IgD-negative memory B cell (primary cell): ENCODE data around the gene FAM13C. TPM values are rescaled to one million over a fixed set of nuclear protein-coding genes. Genes with fewer than 3 reads are reported as not detected.

Source experiments
- H3K27ac Mint-ChIP-seq, 3 donors: one replicate each; pipeline ENCODE4 v1.8.0; 2020 to 2022; ENCODE audit warnings: mild to moderate bottlenecking in 3 of 3, mixed read lengths in 3 of 3, moderate library complexity in 1 of 3
- H3K27me3 Mint-ChIP-seq: one replicate; pipeline ENCODE4 v1.8.0; 2021; ENCODE audit warnings: mixed read lengths
- H3K36me3 Mint-ChIP-seq: one replicate; pipeline ENCODE4 v1.8.0; 2020; ENCODE audit warnings: mild to moderate bottlenecking, mixed read lengths
- H3K4me1 Mint-ChIP-seq, 3 donors: one replicate each; pipeline ENCODE4 v1.8.0; 2020 to 2022; ENCODE audit warnings: mixed read lengths in 3 of 3, mild to moderate bottlenecking in 1 of 3
- H3K4me3 Mint-ChIP-seq, 4 donors: one replicate each; pipeline ENCODE4 v1.8.0; 2020 to 2022; ENCODE audit warnings: mild to moderate bottlenecking in 4 of 4, mixed read lengths in 4 of 4, moderate library complexity in 3 of 4
- H3K9me3 Mint-ChIP-seq, 3 donors: one replicate each; pipeline ENCODE4 v1.8.0; 2020 to 2021; ENCODE audit warnings: mixed read lengths in 3 of 3, mild to moderate bottlenecking in 1 of 3
- polyA plus RNA-seq: library from polyadenylated mRNA; unstranded; fragments of 300-500 nt; fragmentation: Illumina TruSeq; gene quantifications from one replicate; pipeline ENCODE4 v1.2.3, GENCODE V29; 2021

FAM13C gene
- polyA plus RNA-seq, 1 donor from 2014 or later = not detected

GRCh38 chr10:59284118-59284975, 78.0 kb downstream of the FAM13C start:
- H3K36me3 Mint-ChIP-seq = no peaks in the 10 kb centered on the region
- H3K27me3 Mint-ChIP-seq = peaks cover under 1% of the 10 kb centered on the region
- H3K27ac Mint-ChIP-seq = no peak overlapping the region
- H3K4me1 Mint-ChIP-seq = no peaks in the 10 kb centered on the region
- no peak overlapping the region for H3K4me3 Mint-ChIP-seq
- H3K9me3 Mint-ChIP-seq = no peaks in the 10 kb centered on the region

GRCh38 chr10:59283456-59284091, 78.8 kb downstream of the FAM13C start:
- no peaks in the 10 kb centered on the region for H3K4me1 Mint-ChIP-seq
- H3K9me3 Mint-ChIP-seq = no peaks in the 10 kb centered on the region
- H3K27ac Mint-ChIP-seq = no peak overlapping the region
- no peaks in the 10 kb centered on the region for H3K27me3 Mint-ChIP-seq
- no peak overlapping the region for H3K4me3 Mint-ChIP-seq
- no peaks in the 10 kb centered on the region for H3K36me3 Mint-ChIP-seq

GRCh38 chr10:59281861-59282260, 80.5 kb downstream of the FAM13C start:
- no peak overlapping the region for H3K27ac Mint-ChIP-seq
- H3K9me3 Mint-ChIP-seq = no peaks in the 10 kb centered on the region
- H3K4me3 Mint-ChIP-seq = no peak overlapping the region
- H3K4me1 Mint-ChIP-seq = no peaks in the 10 kb centered on the region
- H3K36me3 Mint-ChIP-seq = no peaks in the 10 kb centered on the region
- H3K27me3 Mint-ChIP-seq = no peaks in the 10 kb centered on the region

- Mint-ChIP-seq H3K27me3 (no peaks in the 10 kb centered on the region), H3K4me1 (no peaks in the 10 kb centered on the region), H3K9me3 (no peaks in the 10 kb centered on the region), H3K4me3 (no peak overlapping the region), H3K27ac (no peak overlapping the region), H3K36me3 (no peaks in the 10 kb centered on the region)
These were observed 82.3 kb downstream of the FAM13C start for GRCh38 chr10:59279991-59280505.

GRCh38 chr10:59279476-59279875, 82.9 kb downstream of the FAM13C start:
- Mint-ChIP-seq H3K27ac (no peak overlapping the region), H3K4me1 (no peaks in the 10 kb centered on the region), H3K36me3 (no peaks in the 10 kb centered on the region), H3K9me3 (no peaks in the 10 kb centered on the region), H3K27me3 (peaks cover 2% of the 10 kb centered on the region), H3K4me3 (no peak overlapping the region)

- Mint-ChIP-seq H3K27ac (no peak overlapping the region), H3K4me3 (no peak overlapping the region), H3K9me3 (no peaks in the 10 kb centered on the region)
These were observed 85.4 kb downstream of the FAM13C start for GRCh38 chr10:59276919-59277318.

GRCh38 chr10:59276133-59276532, 86.2 kb downstream of the FAM13C start:
- H3K27me3 Mint-ChIP-seq = peaks cover 2% of the 10 kb centered on the region
- no peak overlapping the region for H3K4me3 Mint-ChIP-seq
- no peaks in the 10 kb centered on the region for H3K36me3 Mint-ChIP-seq
- H3K27ac Mint-ChIP-seq = no peak overlapping the region
- H3K4me1 Mint-ChIP-seq = no peaks in the 10 kb centered on the region
- no peaks in the 10 kb centered on the region for H3K9me3 Mint-ChIP-seq

More at GRCh38 chr10:59276919-59277318, 85.4 kb downstream of the FAM13C start:
- Mint-ChIP-seq H3K36me3 (no peaks in the 10 kb centered on the region), H3K4me1 (no peaks in the 10 kb centered on the region), H3K27me3 (peaks cover 2% of the 10 kb centered on the region)

- peaks cover 3% of the 10 kb centered on the region for H3K27me3 Mint-ChIP-seq
- H3K4me3 Mint-ChIP-seq = no peak overlapping the region
- peaks cover 0 to 4% (median 2%) of the 10 kb centered on the region in 3 donors for H3K9me3 Mint-ChIP-seq
- H3K4me1 Mint-ChIP-seq = peaks cover 0 to 1% (median 0%) of the 10 kb centered on the region in 3 donors
- H3K36me3 Mint-ChIP-seq = no peaks in the 10 kb centered on the region
- H3K27ac Mint-ChIP-seq = no peak overlapping the region
These were observed 88.9 kb downstream of the FAM13C start for GRCh38 chr10:59273445-59273844.

- no peak overlapping the region for H3K27ac Mint-ChIP-seq
- H3K27me3 Mint-ChIP-seq = peaks cover 3% of the 10 kb centered on the region
- peaks cover 0 to 1% (median 0%) of the 10 kb centered on the region in 3 donors for H3K4me1 Mint-ChIP-seq
- no peak overlapping the region for H3K4me3 Mint-ChIP-seq
- peaks cover 0 to 4% (median 2%) of the 10 kb centered on the region in 3 donors for H3K9me3 Mint-ChIP-seq
- peaks cover 3% of the 10 kb centered on the region for H3K36me3 Mint-ChIP-seq
These were observed 90.3 kb downstream of the FAM13C start for GRCh38 chr10:59272061-59272460.

GRCh38 chr10:59271160-59271559, 91.2 kb downstream of the FAM13C start:
- Mint-ChIP-seq H3K27ac (no peak overlapping the region), H3K27me3 (peaks cover 3% of the 10 kb centered on the region), H3K9me3 (peaks cover 0 to 4% (median 2%) of the 10 kb centered on the region in 3 donors), H3K4me1 (peaks cover 0 to 1% (median 0%) of the 10 kb centered on the region in 3 donors), H3K36me3 (peaks cover 3% of the 10 kb centered on the region), H3K4me3 (no peak overlapping the region)

- Mint-ChIP-seq H3K27ac (peak overlapping the region in 1 of 3 donors; percentile 32), H3K4me1 (peaks cover 0 to 1% (median 0%) of the 10 kb centered on the region in 3 donors), H3K9me3 (peaks cover 0 to 4% (median 4%) of the 10 kb centered on the region in 3 donors)
These were observed 91.9 kb downstream of the FAM13C start for GRCh38 chr10:59270492-59270891.

GRCh38 chr10:59269651-59270050, 92.7 kb downstream of the FAM13C start:
- peaks cover 0 to 1% (median 0%) of the 10 kb centered on the region in 3 donors for H3K4me1 Mint-ChIP-seq
- peaks cover 1% of the 10 kb centered on the region for H3K27me3 Mint-ChIP-seq
- H3K9me3 Mint-ChIP-seq = peaks cover 0 to 4% (median 4%) of the 10 kb centered on the region in 3 donors
- H3K36me3 Mint-ChIP-seq = peaks cover 3% of the 10 kb centered on the region
- no peak overlapping the region for H3K4me3 Mint-ChIP-seq
- H3K27ac Mint-ChIP-seq = no peak overlapping the region

More at GRCh38 chr10:59270492-59270891, 91.9 kb downstream of the FAM13C start:
- peaks cover 3% of the 10 kb centered on the region for H3K27me3 Mint-ChIP-seq
- peaks cover 3% of the 10 kb centered on the region for H3K36me3 Mint-ChIP-seq
- no peak overlapping the region for H3K4me3 Mint-ChIP-seq

- Mint-ChIP-seq H3K27me3 (peaks cover 1% of the 10 kb centered on the region), H3K27ac (no peak overlapping the region), H3K4me1 (peaks cover 0 to 1% (median 0%) of the 10 kb centered on the region in 3 donors), H3K9me3 (peaks cover 0 to 4% (median 4%) of the 10 kb centered on the region in 3 donors), H3K36me3 (peaks cover 3% of the 10 kb centered on the region), H3K4me3 (no peak overlapping the region)
These were observed 93.9 kb downstream of the FAM13C start for GRCh38 chr10:59268460-59268859.

- Mint-ChIP-seq H3K9me3 (peaks cover 0 to 4% (median 4%) of the 10 kb centered on the region in 3 donors), H3K36me3 (peaks cover 3% of the 10 kb centered on the region), H3K4me1 (peaks cover 0 to 1% (median 0%) of the 10 kb centered on the region in 3 donors)
These were observed 96.0 kb downstream of the FAM13C start for GRCh38 chr10:59266321-59266720.

GRCh38 chr10:59265141-59265540, 97.2 kb downstream of the FAM13C start:
- Mint-ChIP-seq H3K4me1 (no peaks in the 10 kb centered on the region), H3K36me3 (peaks cover 3% of the 10 kb centered on the region), H3K27me3 (peaks cover 1% of the 10 kb centered on the region), H3K27ac (no peak overlapping the region), H3K4me3 (no peak overlapping the region), H3K9me3 (peaks cover 3 to 4% (median 4%) of the 10 kb centered on the region in 3 donors)

More at GRCh38 chr10:59266321-59266720, 96.0 kb downstream of the FAM13C start:
- Mint-ChIP-seq H3K4me3 (no peak overlapping the region), H3K27me3 (peaks cover 1% of the 10 kb centered on the region), H3K27ac (no peak overlapping the region)
